OCI-LY1 (cell line): Measurements from ENCODE around the gene CNTN1.

Experiments used
- EZH2 ChIP-seq: fragments of 200-600 bp; sonication (generic), shearing (Covaris generic); IDR thresholded peaks from 2 replicates; pipeline ENCODE4 v1.8.0; 2017; ENCODE audit warnings: borderline replicate concordance, mixed run types, mild to moderate bottlenecking, antibody characterized with exemption, low read length, moderate library complexity, mixed read lengths
- TF ChIP-seq, protein P1 (sequence below): fragments of 200-600 bp; sonication (generic), shearing (Covaris generic); IDR thresholded peaks from 2 replicates; pipeline ENCODE4 v1.5.1; 2017; ENCODE audit warnings: mild to moderate bottlenecking, antibody characterized with exemption, low read length, moderate library complexity, mixed read lengths

GRCh38 chr12:40976546-40976945 is 284.3 kb downstream of the CNTN1 start:
- TF ChIP-seq, protein P1, sequence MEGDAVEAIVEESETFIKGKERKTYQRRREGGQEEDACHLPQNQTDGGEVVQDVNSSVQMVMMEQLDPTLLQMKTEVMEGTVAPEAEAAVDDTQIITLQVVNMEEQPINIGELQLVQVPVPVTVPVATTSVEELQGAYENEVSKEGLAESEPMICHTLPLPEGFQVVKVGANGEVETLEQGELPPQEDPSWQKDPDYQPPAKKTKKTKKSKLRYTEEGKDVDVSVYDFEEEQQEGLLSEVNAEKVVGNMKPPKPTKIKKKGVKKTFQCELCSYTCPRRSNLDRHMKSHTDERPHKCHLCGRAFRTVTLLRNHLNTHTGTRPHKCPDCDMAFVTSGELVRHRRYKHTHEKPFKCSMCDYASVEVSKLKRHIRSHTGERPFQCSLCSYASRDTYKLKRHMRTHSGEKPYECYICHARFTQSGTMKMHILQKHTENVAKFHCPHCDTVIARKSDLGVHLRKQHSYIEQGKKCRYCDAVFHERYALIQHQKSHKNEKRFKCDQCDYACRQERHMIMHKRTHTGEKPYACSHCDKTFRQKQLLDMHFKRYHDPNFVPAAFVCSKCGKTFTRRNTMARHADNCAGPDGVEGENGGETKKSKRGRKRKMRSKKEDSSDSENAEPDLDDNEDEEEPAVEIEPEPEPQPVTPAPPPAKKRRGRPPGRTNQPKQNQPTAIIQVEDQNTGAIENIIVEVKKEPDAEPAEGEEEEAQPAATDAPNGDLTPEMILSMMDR, result no peak
- no peak for TF ChIP-seq EZH2
